HUES6 (cell line): Measurements from ENCODE around the gene INTS11.

ENCODE experiments used
- H3K27ac ChIP-seq: 2 replicates; pipeline ENCODE4 v1.7.0; 2013; ENCODE audit warnings: low read depth, mild to moderate bottlenecking, low read length, inconsistent platforms
- H3K27me3 ChIP-seq: 2 replicates; pipeline ENCODE4 v1.6.1; 2013; ENCODE audit warnings: low read length; ENCODE audit not compliant: control insufficient read depth, insufficient read depth
- H3K36me3 ChIP-seq: 2 replicates; pipeline ENCODE4 v1.6.1; 2013; ENCODE audit warnings: low read length; ENCODE audit not compliant: control insufficient read depth, insufficient read depth
- H3K4me1 ChIP-seq: 2 replicates; pipeline ENCODE4 v1.6.1; 2013; ENCODE audit warnings: low read length; ENCODE audit not compliant: control insufficient read depth, insufficient read depth
- H3K4me3 ChIP-seq: 2 replicates; pipeline ENCODE4 v1.5.1; 2013; ENCODE audit warnings: low read depth, low read length
- H3K9ac ChIP-seq: one replicate; pipeline ENCODE4 v1.6.1; 2013; ENCODE audit warnings: mild to moderate bottlenecking, low read length
- H3K9me3 ChIP-seq: 2 replicates; pipeline ENCODE4 v1.6.1; 2013; ENCODE audit warnings: low read depth, low read length; ENCODE audit not compliant: control insufficient read depth, insufficient read depth

The INTS11 gene

GRCh38 chr1:1303736-1304135 is 20.7 kb downstream of the INTS11 start:
- H3K9ac ChIP-seq = no peak overlapping the region
- no peaks in the 10 kb centered on the region for H3K36me3 ChIP-seq
- no peak overlapping the region for H3K27ac ChIP-seq
- H3K27me3 ChIP-seq = no peaks in the 10 kb centered on the region; the same call in 1 of the 2 replicates
- H3K4me3 ChIP-seq = no peak overlapping the region
- H3K4me1 ChIP-seq = peaks cover 38% of the 10 kb centered on the region
- H3K9me3 ChIP-seq = no peaks in the 10 kb centered on the region

GRCh38 chr1:1302951-1303509 is 21.4 kb downstream of the INTS11 start:
- H3K36me3 ChIP-seq = no peaks in the 10 kb centered on the region
- H3K4me3 ChIP-seq = no peak overlapping the region
- H3K4me1 ChIP-seq = peaks cover 38% of the 10 kb centered on the region
- no peaks in the 10 kb centered on the region for H3K9me3 ChIP-seq
- no peak overlapping the region for H3K27ac ChIP-seq
- H3K27me3 ChIP-seq = no peaks in the 10 kb centered on the region; the same call in 1 of the 2 replicates
- no peak overlapping the region for H3K9ac ChIP-seq

GRCh38 chr1:1302006-1302430 is 22.4 kb downstream of the INTS11 start:
- peaks cover 35% of the 10 kb centered on the region for H3K4me1 ChIP-seq
- H3K9ac ChIP-seq = no peak overlapping the region
- no peak overlapping the region for H3K4me3 ChIP-seq
- H3K36me3 ChIP-seq = peaks cover 4% of the 10 kb centered on the region
- H3K27me3 ChIP-seq = no peaks in the 10 kb centered on the region; the same call in 1 of the 2 replicates
- no peak overlapping the region for H3K27ac ChIP-seq
- no peaks in the 10 kb centered on the region for H3K9me3 ChIP-seq

- Histone ChIP-seq H3K36me3 (peaks cover 12% of the 10 kb centered on the region), H3K4me3 (no peak overlapping the region)
These were observed 24.1 kb downstream of the INTS11 start for GRCh38 chr1:1300352-1300739.

GRCh38 chr1:1299686-1300351 is 24.6 kb downstream of the INTS11 start:
- H3K9ac ChIP-seq = no peak overlapping the region
- no peaks in the 10 kb centered on the region for H3K9me3 ChIP-seq
- H3K4me3 ChIP-seq = no peak overlapping the region
- H3K36me3 ChIP-seq = peaks cover 12% of the 10 kb centered on the region
- peaks cover 15% of the 10 kb centered on the region for H3K4me1 ChIP-seq
- H3K27me3 ChIP-seq = no peaks in the 10 kb centered on the region
- no peak overlapping the region for H3K27ac ChIP-seq

More at GRCh38 chr1:1300352-1300739, 24.1 kb downstream of the INTS11 start:
- H3K4me1 ChIP-seq = peaks cover 20% of the 10 kb centered on the region
- no peak overlapping the region for H3K9ac ChIP-seq
- no peak overlapping the region for H3K27ac ChIP-seq
- H3K27me3 ChIP-seq = no peaks in the 10 kb centered on the region
- H3K9me3 ChIP-seq = no peaks in the 10 kb centered on the region

- Histone ChIP-seq H3K4me1 (peaks cover 7% of the 10 kb centered on the region), H3K9ac (no peak overlapping the region), H3K4me3 (no peak overlapping the region), H3K27ac (no peak overlapping the region), H3K27me3 (no peaks in the 10 kb centered on the region), H3K9me3 (no peaks in the 10 kb centered on the region), H3K36me3 (peaks cover 12% of the 10 kb centered on the region)
These were observed 25.4 kb downstream of the INTS11 start for GRCh38 chr1:1298861-1299685.

- peaks cover 12% of the 10 kb centered on the region for H3K36me3 ChIP-seq
- H3K4me1 ChIP-seq = peaks cover 2% of the 10 kb centered on the region
- no peak overlapping the region for H3K4me3 ChIP-seq
- H3K27ac ChIP-seq = no peak overlapping the region
- H3K9me3 ChIP-seq = no peaks in the 10 kb centered on the region
- H3K27me3 ChIP-seq = no peaks in the 10 kb centered on the region
- no peak overlapping the region for H3K9ac ChIP-seq
These were observed 26.5 kb downstream of the INTS11 start for GRCh38 chr1:1297802-1298424.

- Histone ChIP-seq H3K4me3 (no peak overlapping the region), H3K9ac (no peak overlapping the region), H3K4me1 (peaks cover 5% of the 10 kb centered on the region; the same call in 1 of the 2 replicates), H3K36me3 (peaks cover 12% of the 10 kb centered on the region), H3K27ac (no peak overlapping the region), H3K27me3 (no peaks in the 10 kb centered on the region), H3K9me3 (no peaks in the 10 kb centered on the region)
These were observed 28.1 kb downstream of the INTS11 start for GRCh38 chr1:1296070-1297061.

GRCh38 chr1:1295154-1295923 is 29.1 kb downstream of the INTS11 start:
- Histone ChIP-seq H3K4me3 (no peak overlapping the region), H3K9ac (no peak overlapping the region), H3K27me3 (no peaks in the 10 kb centered on the region; the same call in 1 of the 2 replicates), H3K36me3 (peaks cover 12% of the 10 kb centered on the region), H3K9me3 (no peaks in the 10 kb centered on the region), H3K27ac (no peak overlapping the region), H3K4me1 (peaks cover 5% of the 10 kb centered on the region; the same call in 1 of the 2 replicates)
